AG09309 (cell line): ENCODE data around the gene HLA-DRB1.
"Not testable (repeated sequence)": the region's sequence is repeated elsewhere in the genome, so short reads cannot be mapped to it uniquely, and the experiment has no call there.

ENCODE experiments used
- DNase-seq: peaks from one replicate; pipeline ENCODE4 v3.0.0-alpha.2; 2010; ENCODE audit warnings: low read depth
- H3K4me3 ChIP-seq: 2 replicates; pipeline ENCODE4 v1.5.1; 2011; ENCODE audit warnings: mild to moderate bottlenecking, low read depth, low read length, moderate library complexity; ENCODE audit not compliant: control insufficient read depth
- TF ChIP-seq, protein P1 (sequence below): IDR thresholded peaks from 2 replicates; pipeline ENCODE4 v1.5.1; 2011; ENCODE audit warnings: mild to moderate bottlenecking, low read depth, low read length, inconsistent platforms; ENCODE audit not compliant: insufficient read depth, control insufficient read depth; ENCODE audit errors: missing control alignments

Gene HLA-DRB1

DNA sequence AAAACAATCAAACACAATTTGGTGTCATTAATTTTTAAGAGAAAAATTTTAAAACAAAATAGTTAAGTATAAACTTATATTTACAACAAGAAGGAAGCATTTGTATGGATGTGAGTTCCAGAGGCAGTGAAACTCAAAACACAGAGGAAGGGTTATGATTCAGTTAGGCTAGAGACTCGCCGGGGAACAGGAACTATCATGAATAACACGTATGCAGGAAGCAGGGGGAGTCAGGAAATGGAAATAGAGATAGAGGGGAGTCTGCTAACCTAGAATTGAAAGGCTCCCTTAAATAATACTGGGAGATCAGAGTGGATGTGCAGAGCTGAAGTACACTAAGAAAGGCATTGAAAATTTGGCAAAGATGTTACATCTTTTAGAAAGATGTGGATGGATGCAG, 14.2 kb upstream of the HLA-DRB1 start:
- no peak for DNase-seq
- TF ChIP-seq, protein P1, sequence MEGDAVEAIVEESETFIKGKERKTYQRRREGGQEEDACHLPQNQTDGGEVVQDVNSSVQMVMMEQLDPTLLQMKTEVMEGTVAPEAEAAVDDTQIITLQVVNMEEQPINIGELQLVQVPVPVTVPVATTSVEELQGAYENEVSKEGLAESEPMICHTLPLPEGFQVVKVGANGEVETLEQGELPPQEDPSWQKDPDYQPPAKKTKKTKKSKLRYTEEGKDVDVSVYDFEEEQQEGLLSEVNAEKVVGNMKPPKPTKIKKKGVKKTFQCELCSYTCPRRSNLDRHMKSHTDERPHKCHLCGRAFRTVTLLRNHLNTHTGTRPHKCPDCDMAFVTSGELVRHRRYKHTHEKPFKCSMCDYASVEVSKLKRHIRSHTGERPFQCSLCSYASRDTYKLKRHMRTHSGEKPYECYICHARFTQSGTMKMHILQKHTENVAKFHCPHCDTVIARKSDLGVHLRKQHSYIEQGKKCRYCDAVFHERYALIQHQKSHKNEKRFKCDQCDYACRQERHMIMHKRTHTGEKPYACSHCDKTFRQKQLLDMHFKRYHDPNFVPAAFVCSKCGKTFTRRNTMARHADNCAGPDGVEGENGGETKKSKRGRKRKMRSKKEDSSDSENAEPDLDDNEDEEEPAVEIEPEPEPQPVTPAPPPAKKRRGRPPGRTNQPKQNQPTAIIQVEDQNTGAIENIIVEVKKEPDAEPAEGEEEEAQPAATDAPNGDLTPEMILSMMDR: no peak
- H3K4me3 ChIP-seq: no peak overlapping the region

DNA sequence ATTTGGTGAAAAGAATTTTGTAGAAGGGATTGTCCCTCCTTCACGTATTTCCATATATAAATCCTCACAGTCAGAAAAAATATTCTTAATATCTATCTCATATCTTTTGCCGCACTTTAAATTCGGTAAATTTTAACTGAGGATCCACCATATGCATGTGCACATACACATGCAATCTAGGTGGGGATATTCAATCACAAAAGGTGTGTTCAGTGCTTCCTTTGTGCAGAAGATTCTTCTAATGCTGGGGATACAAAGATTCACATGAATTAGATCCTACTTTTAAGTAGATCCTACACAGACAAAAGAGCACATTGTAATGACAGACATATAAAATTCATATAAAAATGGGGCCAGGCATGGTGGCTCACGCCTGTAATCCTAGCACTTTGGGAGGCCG, 13.6 kb upstream of the HLA-DRB1 start:
- no peak for DNase-seq
- TF ChIP-seq, protein P1: no peak
- no peak overlapping the region for H3K4me3 ChIP-seq

DNA sequence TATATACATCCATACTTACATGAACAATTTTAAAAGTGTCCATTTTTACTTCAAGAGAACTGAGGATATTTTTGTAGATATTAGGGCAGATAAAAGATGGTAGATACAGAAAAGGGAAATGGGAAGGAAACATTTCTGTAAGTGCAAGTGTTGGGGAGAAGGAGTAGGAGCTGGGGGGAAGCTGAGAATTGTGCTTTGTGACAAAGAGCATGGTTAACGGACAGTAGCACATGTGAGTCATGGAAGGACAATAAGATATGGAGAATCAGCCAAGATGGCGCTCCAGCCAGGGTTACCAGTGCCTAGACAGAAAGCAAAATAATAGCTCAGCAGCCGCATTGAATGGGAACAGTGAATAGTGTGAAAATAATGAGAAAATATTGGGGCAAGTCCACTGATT, 12.7 kb upstream of the HLA-DRB1 start:
- no peak overlapping the region for H3K4me3 ChIP-seq
- TF ChIP-seq, protein P1: no peak

DNA sequence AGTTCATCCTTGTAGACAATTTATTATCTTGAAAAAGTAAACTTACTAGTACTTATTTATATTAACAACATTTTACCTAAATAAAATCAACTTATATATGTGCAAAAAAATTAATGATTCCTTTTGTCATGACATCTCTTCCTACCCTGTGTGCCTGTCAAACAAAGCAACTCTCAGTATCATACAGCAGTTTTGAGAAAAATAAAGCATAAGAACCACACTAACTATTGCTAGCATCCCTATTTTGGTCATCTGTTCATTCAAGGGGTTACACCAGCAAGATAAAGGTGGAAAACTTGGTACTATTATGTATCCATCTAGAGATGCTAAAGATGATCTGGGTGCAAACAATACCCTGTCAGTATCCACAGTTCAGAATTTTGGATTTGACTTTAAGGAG, 7.4 kb upstream of the HLA-DRB1 start:
- no peak for DNase-seq
- TF ChIP-seq, protein P1: no peak

More for the DNA sequence above, 12.7 kb upstream of the HLA-DRB1 start:
- no peak for DNase-seq

DNA sequence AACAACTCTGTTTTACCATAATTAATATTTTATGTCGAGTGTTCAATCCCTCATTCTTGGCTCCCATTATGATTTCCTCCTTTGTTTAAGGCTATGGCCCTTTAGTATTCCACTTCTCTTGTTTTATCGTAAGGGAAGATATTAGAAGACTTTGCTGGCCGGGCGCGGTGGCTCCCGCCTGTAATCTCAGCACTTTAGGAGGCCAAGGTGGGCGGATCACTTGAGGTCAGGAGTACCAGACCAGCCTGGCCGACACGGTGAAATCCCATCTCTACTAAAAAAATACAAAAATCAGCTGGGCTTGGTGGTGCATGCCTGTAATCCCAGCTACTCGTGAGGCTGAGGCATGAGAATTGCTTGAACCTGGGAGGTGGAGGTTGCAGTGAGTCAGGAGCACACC, 1.1 kb upstream of the HLA-DRB1 start:
- H3K4me3 ChIP-seq, DNase-seq: not testable (repeated sequence)

More for the DNA sequence above, 7.4 kb upstream of the HLA-DRB1 start:
- no peak overlapping the region for H3K4me3 ChIP-seq

DNA sequence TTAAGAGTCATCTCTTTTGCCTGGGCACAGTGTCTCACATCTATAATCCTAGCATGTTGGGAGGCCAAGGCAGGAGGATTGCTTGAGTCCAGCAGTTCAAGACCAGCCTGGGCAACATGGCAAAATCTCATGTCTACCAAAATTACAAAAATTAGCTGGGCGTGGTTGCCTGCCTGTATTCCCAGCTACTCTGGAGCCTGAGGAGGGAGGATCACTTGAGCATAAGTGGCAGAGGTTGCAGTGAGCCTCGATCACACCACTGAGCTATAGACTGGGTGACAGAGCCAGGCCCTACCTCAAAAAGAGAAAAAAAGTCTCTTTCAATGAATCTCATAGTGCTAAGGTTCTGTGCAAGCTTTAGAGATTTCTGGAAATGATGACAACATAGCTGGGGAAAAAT, 1.5 kb downstream of the HLA-DRB1 start:
- no peak overlapping the region for H3K4me3 ChIP-seq
- no peak for DNase-seq
- TF ChIP-seq, protein P1: no peak

DNA sequence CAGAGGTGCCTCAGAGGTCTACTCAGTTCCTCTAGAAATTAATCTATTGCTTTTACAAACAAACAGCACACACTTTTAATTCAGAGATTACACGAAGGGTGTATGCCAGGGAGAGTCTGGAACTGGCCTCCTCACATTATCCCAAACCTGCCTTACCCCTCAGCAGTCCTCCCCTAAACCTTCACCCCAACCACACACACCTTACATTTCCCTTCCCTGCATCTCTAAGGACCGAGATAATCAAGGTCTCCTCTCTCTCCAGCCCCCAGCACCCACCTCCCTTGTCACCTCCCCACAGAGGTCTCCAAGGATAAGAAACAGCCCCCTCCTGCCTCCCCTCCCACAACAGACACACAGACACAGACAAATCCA, 6.1 kb downstream of the HLA-DRB1 start:
- DNase-seq: no peak
- H3K4me3 ChIP-seq: no peak overlapping the region
- TF ChIP-seq, protein P1: no peak
